ENCODE data around the gene PRKAR1A. TPM values are rescaled to one million over a fixed set of nuclear protein-coding genes. Genes with fewer than 3 reads are reported as not detected.

PRKAR1A gene
- total and polyA plus RNA-seq, 2 of the 8 experiments (the other 6 are each of a cell fraction or from before 2014, with no cell fraction given): 39.3 to 149 TPM

DNA sequence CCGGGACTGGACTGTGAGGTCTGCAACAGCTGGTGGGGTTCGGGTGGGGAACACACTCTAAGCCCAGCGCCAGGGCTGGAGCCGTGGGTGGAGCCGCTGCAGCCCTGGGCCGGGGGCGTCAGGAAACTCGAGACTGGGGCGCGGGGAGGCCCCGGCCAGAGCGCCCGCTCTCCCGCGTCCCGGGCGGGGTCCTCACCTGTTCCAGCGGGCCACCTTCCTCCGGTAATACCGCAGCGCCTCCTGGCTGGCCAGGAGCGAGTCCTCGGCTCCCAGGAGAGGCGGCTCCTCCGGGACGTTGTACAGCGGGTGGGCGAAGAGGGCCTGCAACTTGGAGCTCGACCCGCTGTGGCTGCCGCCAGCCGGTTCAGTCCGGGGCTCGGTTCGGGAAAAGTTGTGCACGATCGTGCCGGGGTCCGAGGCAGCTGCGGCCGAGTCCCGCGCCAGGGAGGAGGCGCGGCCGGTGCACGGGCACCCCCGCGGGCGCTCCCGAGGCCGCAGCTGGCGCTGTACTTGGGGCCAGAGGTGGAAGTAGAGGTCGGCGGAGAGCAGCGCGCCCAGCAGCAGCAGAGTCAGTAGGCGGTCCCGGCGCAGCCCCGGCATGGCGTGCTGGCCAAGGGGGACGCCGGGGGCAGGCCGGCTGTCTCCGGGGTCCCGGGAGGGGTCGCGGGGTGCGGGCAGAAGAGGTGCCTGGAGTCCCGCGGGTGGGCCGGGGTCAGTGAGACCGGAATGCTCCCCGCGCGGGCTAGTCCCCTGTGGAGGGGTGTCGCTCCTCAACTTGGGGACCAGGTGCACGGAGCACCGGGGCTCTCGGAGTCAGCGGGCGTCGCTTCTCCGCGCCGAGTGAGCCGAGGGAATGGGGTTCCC, 88.1 kb downstream of the PRKAR1A start:
- FAIRE-seq (no peak), DNase-seq (ENCODE audit: low read depth in 1 of 2, low spot score in 2 of 2) (peak in 1 of 2 experiments; percentile 80)
- peak overlapping the region; percentile 17 for H4K5ac ChIP-seq (ENCODE audit: insufficient read length, low read depth, low read length)
- peak overlapping the region; percentile 56 to 91 (median 78) for H3K4me3 ChIP-seq (ENCODE audit: extremely low read depth in 1 of 4, insufficient read depth in 2 of 4, low read depth in 3 of 4, low read length in 4 of 4)
- no peak overlapping the region for H2BK120ac ChIP-seq (replicated peaks; ENCODE audit: low read depth, low read length)
- no peaks in the 10 kb centered on the region; the same call in 1 of the 2 replicates for H3K79me1 ChIP-seq (ENCODE audit: low read depth, low read length)
- H4K8ac ChIP-seq (ENCODE audit: extremely low read depth, insufficient read depth, low read length): peak overlapping the region; percentile 95
- H3K23me2 ChIP-seq (ENCODE audit: low read depth, low read length): peaks cover 12% of the 10 kb centered on the region
- H3K18ac ChIP-seq (ENCODE audit: extremely low read depth, low read length): peak overlapping the region; percentile 96
- peak overlapping the region; percentile 53; the same call in 1 of the 2 replicates for H2BK15ac ChIP-seq (ENCODE audit: low read length)
- no peaks in the 10 kb centered on the region for H4K20me1 ChIP-seq (replicated peaks in 1 of 2; ENCODE audit: control insufficient read depth in 1 of 2, insufficient read depth in 2 of 2, low read length in 2 of 2)
- H3K27me3 ChIP-seq (replicated peaks in 1 of 4; ENCODE audit: control insufficient read depth in 3 of 4, extremely low read depth in 1 of 4, insufficient read depth in 3 of 4, low read length in 3 of 4): peaks cover 0 to 25% (median 16%) of the 10 kb centered on the region in 4 experiments; a peak in 6 of 7 replicates
- H2BK12ac ChIP-seq (ENCODE audit: low read depth, low read length): peak overlapping the region; percentile 62; the same call in 1 of the 2 replicates
- peak overlapping the region; percentile 74 to 97 for H3K4me2 ChIP-seq (ENCODE audit: insufficient read depth in 1 of 2, low read depth in 2 of 2, low read length in 2 of 2)
- H3K4ac ChIP-seq (replicated peaks; ENCODE audit: insufficient read length, low read depth, low read length): no peak overlapping the region
- H2BK5ac ChIP-seq (ENCODE audit: low read depth, low read length): no peak overlapping the region
- H3K56ac ChIP-seq (replicated peaks; ENCODE audit: insufficient read length, low read depth, low read length): no peak overlapping the region
- ChIA-PET CTCF (ENCODE audit: partially characterized antibody) (interaction anchor here (0.6 to 2.6 kb wide), 15 partner anchors 10 to 172 kb away, joined by 3 to 12 read pairs (median 4); no protein-coding TSS in a partner anchor), POLR2A (ENCODE audit: partially characterized antibody) (interaction anchor here (1.3 to 1.4 kb wide), 2 partner anchors 9 to 87 kb away, joined by 5 read pairs; partner anchors contain the start of gene PRKAR1A)
- H3K27ac ChIP-seq (ENCODE audit: low read depth, low read length): no peak overlapping the region; the same call in 1 of the 2 replicates
- H3K36me3 ChIP-seq (ENCODE audit: control insufficient read depth in 2 of 4, insufficient read depth in 4 of 4, low read length in 3 of 4): peaks cover 0 to 2% (median 0%) of the 10 kb centered on the region in 4 experiments; a peak in 2 of 8 replicates
- WGBS, 2 experiments (ENCODE audit: extremely low coverage in 1 of 2, insufficient coverage in 1 of 2, insufficient read length in 1 of 2, insufficient replicate concordance in 2 of 2, low coverage in 1 of 2, low lambda C conversion rate in 2 of 2, missing lambda C conversion rate in 1 of 2): 5% methylated on average over 24 of the region's 88 CpGs; no CpG with 5 or more reads in 1 of the 2 experiments
- no peak overlapping the region for H3K23ac ChIP-seq (ENCODE audit: insufficient read length)
- no peaks in the 10 kb centered on the region for H3K9me3 ChIP-seq (ENCODE audit: insufficient read depth in 2 of 2, low read depth in 1 of 2, low read length in 1 of 2)
- H2BK20ac ChIP-seq (ENCODE audit: low read length): no peak overlapping the region
- no peak overlapping the region for H3K14ac ChIP-seq (ENCODE audit: insufficient read length)
- no peak overlapping the region for H4K91ac ChIP-seq (replicated peaks; ENCODE audit: insufficient read length, low read length)
- H2AK5ac ChIP-seq (ENCODE audit: low read depth, low read length): no peak overlapping the region
- H2AFZ ChIP-seq (ENCODE audit: low read length): no peak overlapping the region; the same call in 1 of the 2 replicates
- H3K9ac ChIP-seq (replicated peaks in 1 of 4; ENCODE audit: extremely low read depth in 1 of 4, low read depth in 3 of 4, low read length in 3 of 4): peak overlapping the region; percentile 59 to 93 (median 66)
- H3K79me2 ChIP-seq (ENCODE audit: control insufficient read depth in 1 of 2, insufficient read depth in 2 of 2, low read length in 2 of 2): peaks cover 0 to 5% of the 10 kb centered on the region in 2 experiments; a peak in 2 of 4 replicates
- H3K4me1 ChIP-seq (replicated peaks in 1 of 4; ENCODE audit: control insufficient read depth in 3 of 4, insufficient read depth in 4 of 4, low read length in 3 of 4): peaks cover 0 to 15% (median 7%) of the 10 kb centered on the region in 4 experiments; a peak in 5 of 7 replicates
- TF ChIP-seq MAX (IDR thresholded peaks at IDR 0.05): 0 out of 2 replicates have a peak, but pooled peaks have one; percentile 11
- TF ChIP-seq SUZ12 (IDR thresholded peaks at IDR 0.05; ENCODE audit: low read length): peak; percentile 59; the same call in 1 of the 2 replicates
- TF ChIP-seq TAF1 (IDR thresholded peaks at IDR 0.05; ENCODE audit: low read depth, low read length): peak; percentile 61
- no peak for TF ChIP-seq CHD2 (IDR thresholded peaks at IDR 0.05; ENCODE audit: low read length)
- no peak for TF ChIP-seq SP1 (IDR thresholded peaks at IDR 0.05; ENCODE audit: low read depth, low read length)
- peak; percentile 58 to 73 for TF ChIP-seq RAD21 (IDR thresholded peaks at IDR 0.05 in 1 of 2, conservative IDR thresholded peaks at IDR 0.05 in 1 of 2; ENCODE audit: low read depth in 2 of 2, low read length in 2 of 2)
- TF ChIP-seq PHF8 (conservative IDR thresholded peaks at IDR 0.05; ENCODE audit: low read depth, low read length): 0 out of 2 replicates have a peak, but pooled peaks have one; percentile 47
- TF ChIP-seq RFX5 (IDR thresholded peaks at IDR 0.05; ENCODE audit: borderline replicate concordance, low read depth, low read length): no peak
- TF ChIP-seq POLR2A (IDR thresholded peaks at IDR 0.05; ENCODE audit: control extremely low read depth in 1 of 2, low read depth in 2 of 2, low read length in 2 of 2): peak in 1 of 2 experiments; percentile 20; a peak in 1 of 3 replicates
- peak; percentile 68; the same call in 1 of the 2 replicates for TF ChIP-seq RBBP5 (IDR thresholded peaks at IDR 0.05; ENCODE audit: borderline replicate concordance, low read depth, low read length)
